HG03175 (cell line): ENCODE results near the gene MYDGF.
"Not testable (repeated sequence)": the region's sequence is repeated elsewhere in the genome, so short reads cannot be mapped to it uniquely, and the experiment has no call there.

Experiments
- ATAC-seq: cut with Tn5 transposase; IDR thresholded peaks from one replicate; pipeline ENCODE4 v1.9.1; 2021; ENCODE audit warnings: mild to moderate bottlenecking, moderate library complexity; ENCODE audit not compliant: unreplicated experiment

The MYDGF gene

DNA sequence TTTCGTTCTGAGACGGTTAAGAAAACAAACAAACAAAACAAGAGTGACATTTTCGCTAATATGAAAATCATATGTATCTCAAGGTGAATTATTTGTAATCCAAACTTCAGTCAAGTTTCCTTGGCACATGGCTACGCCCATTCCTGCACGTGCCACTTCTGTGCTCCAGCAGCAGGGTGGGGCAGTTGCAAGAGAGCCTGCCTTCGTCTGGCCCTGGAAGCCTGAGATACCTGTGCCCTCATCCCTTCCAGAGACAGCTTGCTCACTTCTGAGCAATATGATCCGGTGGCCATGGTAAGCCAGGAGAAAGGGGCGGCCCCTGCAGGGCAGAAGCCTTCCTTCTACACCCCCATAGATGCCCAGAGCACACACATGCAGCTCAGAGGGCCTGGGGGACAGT, 31.4 kb upstream of the MYDGF start:
- no peak for ATAC-seq

DNA sequence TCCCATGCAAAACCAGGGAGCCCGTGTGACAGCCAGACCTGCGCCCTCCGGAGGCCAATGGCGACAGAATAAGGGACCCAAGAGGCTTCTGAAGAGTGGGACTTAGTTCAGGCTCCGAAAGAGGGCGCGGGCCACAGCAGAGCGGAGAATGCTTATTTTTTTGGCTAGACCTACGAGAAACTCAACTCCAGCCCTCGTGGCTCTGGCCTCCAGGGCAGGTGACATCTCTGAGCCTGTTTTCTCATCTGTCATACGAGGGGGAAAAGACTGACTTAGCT, 30.5 kb upstream of the MYDGF start:
- no peak for ATAC-seq

DNA sequence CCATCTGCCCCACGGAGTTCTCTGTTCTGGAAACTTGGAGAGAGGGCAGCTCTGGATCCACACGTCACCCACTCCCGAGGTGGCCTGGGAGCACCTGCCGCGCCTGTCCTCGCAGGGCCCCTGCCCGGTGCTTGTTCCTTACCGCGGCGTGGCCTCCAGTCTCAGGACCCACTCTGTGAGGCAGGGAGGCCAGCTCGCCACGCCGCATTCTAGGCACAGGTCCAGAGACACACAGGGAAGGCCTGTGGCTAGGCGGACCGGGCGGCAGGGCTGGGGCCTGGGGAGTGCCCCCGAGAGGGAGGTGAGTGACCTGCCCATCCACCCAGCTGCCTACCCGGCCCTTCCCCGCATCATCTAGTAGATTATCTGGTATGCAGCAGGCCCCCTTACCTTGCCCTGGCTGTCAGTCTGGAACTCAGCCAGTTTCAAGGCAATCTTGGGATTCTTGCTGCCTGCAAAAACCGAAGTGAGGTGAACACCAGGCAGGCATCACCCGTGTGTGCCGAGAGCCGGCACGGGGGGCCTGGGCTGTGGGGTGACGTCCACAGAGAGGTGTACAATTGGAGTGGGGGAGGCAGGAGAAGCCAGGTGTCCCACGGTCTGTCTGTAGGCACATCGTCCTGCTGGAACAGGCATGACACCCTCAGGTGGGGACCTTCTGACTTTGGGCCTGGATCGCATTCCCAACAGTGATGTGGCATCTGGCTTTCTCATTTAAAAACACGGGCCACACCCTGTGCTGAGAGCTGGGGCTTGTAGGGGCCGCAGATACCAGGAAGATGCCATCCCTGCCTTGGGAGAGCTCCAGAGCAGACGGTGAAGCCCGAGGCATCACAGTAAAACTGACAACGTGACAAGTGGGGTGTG, 29.9 kb upstream of the MYDGF start:
- ATAC-seq: no peak

DNA sequence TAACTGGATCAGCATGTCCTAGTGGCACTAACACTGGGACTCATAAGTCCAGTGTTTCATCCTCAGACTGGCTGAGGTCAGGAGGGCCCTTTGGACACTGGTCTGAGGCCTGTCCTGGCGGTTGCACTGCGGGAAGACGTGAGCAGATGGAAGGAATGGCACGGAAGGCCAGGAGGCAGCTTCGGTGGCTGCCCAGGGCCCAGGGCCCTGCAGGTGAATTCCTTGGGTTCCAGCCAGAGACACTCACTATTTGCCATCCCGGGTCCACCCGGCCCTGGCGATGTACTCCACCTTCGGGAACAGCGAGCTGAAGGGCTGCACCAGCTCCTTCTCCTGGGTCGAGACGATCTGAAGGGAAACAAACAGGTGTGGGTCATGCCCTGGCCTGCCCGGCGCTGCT, 27.2 kb upstream of the MYDGF start:
- ATAC-seq: no peak

DNA sequence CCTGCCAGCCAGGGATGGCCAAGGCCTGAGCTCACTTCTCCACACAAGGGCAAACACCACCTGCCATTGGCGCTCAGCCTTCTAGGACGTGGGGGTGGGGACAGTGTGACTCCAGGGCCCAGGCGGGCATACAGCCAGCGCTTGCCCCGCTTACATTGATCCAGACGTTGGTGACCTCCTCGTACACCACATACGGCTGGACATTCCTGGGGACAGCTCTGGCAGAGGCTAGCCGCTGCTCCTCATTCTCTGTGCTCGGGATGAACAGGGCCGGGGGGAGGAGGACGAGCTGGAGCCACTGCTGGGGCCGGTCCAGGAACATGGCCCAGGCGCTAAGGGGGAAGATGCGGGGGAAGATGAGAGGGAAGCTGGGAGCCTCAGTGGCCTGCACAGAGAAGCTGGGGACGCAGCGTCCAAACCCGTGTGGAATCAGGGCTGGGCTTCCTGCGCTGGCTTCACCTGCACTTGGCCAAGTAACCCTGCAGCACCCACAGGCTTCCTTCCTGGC, 25.1 kb upstream of the MYDGF start:
- no peak for ATAC-seq

DNA sequence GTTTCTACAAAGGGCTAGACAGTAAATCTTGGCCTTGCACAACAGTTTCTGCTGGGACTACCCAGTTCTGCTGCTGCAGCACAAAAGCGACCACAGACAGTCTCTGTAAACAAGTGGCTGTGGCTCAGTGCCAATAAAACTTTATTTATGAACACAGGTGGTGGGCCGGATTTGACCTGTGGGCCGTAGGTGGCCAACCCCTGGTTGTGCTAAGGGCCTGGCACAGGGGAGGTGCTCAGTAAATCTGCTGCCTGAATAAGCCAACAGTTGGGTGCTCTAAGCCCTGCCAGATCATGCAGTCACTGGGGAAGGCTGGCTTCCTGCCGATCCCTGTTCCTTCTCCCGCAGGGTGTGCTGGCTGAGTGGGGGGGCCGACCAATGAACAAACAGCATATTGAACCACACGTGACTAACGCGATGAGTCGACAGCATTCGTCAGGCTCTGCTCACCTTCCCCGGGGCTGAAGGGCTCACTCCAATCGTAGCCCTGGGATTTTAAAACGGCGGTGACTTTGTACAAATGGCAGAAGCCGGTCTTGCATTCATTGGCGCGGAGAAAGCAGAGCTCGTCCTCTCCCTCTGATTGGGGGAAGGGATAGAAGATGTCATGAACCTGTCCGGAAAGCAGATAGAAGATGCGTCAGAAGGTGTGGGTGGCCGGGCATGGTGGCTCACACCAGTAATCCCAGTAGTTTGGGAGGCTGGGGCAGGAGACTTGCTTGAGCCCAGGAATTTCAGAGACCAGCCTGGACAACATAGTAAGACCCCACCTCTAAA, 24.3 kb upstream of the MYDGF start:
- ATAC-seq: no peak

DNA sequence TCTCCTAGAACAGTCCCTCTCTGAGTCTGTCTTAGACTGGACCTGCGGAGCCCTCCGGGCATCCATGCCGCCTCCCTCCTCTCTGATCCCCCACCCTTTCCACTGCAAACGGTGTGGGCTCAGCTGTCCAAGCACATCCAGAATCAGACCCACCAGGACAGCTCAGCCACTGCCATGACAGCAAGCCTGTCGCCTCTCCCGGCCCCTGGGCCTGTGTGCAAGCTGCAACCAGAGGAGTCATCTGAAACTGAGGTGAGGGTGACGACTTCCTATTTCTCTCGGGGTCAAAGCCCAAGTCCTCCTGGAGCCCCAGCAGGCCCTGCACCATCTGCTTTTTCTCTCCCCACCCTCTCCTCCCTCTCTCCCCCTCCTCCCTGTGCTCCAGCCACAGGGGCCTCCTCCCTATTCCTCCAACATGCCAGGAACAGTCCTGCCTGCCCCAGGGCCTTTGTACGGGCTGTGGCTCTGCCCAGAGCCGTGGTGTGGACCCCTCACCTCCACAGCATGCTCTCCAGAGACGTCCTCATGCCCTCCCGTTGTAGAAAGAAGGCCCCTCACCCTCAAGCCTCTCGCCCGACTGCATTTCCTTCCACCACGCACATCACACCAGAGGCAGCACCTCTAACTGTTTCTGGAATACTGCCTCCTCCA, 23.5 kb upstream of the MYDGF start:
- no peak for ATAC-seq

DNA sequence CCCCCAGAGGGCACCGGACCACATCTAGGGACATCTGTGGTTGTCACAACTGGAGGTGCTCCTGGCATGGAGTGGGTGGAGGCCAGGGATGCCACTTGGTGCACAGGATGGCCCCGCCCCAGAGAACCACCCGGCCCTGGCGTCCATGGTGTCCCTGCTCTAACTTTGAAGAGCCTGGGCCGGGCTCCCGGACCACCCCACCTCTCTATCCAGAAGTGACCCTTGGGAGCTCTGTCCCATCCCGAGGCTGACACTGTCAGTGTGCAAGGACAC, 22.9 kb upstream of the MYDGF start:
- ATAC-seq: no peak

DNA sequence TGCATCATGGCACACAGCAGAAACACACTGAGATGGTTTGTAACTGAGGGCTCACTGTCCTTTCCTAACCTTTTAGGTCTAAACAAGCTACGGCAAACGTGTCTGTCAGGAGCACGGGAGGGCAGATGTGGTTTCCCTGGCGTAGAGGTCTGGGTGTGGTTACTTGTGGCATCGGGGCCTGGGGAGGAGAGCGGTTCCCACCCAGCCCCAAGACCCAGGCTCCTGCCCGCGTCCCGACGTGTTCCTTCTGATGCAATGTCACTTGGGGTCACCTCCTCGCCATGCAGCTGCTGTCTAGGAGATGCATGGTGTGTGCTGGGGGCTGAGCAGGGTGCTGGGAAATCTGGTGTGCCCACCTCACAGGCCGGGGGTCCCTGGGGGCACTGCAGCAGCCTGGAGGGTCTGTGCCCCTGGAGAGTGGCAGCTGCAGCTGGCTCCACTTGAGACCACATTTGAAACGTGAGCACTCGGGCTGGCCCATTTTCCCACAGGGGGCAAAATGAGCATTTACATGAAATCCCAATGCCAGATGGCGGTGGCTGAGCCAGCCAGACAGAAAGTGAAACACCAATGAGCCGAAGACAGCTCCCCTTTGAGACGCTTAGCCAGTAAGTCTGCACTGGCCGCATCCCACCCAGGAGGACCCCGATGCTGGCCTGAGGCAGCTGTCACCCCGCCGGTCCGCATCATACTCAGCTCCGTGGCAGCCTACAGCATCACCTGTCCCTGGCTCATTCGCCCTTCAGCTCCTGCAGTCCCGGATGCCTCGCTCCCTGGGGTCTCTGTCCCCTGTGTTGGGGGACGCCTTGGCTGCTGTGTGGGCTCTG, 22.3 kb upstream of the MYDGF start:
- ATAC-seq: no peak

DNA sequence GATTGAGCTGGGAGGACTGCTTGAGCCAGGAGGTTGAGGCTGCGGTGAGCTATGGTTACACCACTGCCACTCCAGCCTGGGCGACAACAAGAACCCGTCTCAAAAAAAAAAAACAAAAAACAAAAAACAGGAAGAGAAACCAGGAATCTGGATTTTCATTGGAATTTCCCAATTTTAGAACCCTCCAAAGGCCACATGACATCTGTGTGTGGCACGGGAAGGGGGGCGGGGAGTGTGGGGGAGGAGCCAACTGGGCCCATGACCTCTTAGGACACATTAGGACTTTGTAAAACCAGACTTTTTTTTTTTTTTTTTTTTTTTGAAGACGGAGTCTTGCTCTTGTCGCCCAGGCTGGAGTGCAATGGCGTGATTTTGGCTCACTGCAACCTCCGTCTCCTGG, 21.2 kb upstream of the MYDGF start:
- no peak for ATAC-seq

DNA sequence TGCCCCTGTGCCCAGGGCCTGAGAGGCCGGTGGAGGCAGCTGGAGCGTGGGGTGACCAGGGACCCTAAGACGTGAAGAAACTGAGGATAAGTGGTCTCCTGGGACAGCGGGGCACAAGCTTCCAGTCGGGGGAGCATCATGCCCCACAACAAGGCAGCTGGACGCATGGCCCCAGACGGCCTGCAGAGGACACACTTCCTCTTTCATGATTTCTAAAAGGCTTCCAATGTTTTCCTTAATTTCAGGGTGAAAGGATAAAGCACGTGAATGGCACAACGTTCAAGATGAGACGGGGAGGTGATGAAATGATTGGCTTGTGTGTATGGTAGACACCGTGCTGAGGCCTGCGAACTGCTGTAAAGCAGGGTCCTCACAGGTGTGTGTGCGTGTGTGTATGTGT, 20.2 kb upstream of the MYDGF start:
- no peak for ATAC-seq

DNA sequence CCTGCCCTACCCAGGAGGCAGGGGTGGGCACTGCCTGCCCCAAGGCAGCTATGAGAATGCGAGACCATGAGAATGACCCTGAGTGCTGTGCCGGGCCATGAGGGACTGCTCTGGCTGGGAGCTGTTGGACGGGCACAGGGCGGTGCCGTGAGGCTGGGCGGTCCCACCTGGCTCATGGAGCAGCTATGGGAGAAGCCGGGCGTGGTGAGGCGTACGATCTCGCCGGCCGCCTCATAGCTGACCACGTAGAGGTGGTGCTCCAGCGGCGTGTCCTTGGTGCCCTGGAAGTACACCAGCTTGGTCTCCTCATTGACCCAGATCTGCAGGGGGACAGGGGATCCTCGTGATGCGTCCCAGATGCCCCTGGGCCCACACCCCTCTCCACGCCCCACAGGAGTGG, 19.3 kb upstream of the MYDGF start:
- no peak for ATAC-seq

DNA sequence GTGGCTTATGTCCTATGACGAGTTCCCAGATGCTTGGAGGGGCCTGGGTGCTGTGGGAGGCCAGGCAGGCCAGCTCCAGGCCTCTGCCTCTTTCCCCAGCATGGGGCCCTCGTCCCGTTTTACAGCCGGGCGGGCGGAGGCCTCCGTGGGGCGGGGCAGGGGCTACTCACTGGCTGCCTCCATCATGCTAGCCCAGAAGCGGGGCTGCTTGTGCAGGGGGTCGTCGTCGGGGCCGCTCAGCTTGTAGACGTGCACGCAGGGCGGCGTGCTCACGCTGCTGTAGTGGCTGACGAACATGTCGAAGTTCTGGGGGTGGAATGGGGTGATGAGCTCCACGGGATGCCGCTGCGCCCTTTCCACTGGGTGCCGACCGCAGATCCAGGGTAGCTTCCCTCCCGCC, 18.4 kb upstream of the MYDGF start:
- no peak for ATAC-seq

DNA sequence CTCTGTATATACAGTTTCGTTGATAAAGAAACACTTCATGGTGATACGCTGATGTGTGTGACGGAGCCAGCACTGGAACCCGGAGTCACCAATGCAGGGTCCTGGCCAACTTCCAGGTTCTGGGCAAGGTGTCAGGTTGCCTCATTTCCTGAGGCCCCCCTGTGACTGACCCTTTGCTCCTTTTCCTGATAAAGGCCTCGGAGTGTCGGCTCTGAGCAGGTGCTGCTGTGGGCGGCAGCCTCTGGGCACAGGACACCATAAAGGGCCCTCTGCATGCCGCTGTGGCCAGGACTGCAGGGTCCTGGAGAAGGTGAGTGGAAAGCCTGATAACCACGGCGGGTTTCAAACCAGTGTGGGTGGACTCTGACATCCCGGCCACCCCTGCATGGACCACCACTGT, 17.3 kb upstream of the MYDGF start:
- ATAC-seq: no peak

DNA sequence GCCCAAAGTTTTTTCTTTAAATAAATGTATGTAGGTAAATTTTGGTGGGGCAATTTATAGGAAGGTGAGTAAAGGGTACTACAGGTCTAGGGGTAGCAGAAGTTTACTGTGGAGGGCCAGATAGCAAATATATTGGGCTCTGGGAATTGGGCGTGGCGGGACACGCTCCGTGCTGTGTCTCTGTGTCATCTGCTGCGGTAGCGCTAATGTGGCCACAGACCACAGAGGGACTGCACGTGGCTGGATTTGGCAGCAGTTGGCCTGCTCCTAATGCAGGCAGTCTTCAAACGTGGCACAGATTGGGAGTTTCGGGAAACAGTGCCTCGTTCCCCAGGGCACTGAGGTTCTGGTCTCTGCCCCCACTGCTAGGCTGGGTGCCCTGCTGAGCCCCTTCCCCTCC, 16.6 kb upstream of the MYDGF start:
- no peak for ATAC-seq

DNA sequence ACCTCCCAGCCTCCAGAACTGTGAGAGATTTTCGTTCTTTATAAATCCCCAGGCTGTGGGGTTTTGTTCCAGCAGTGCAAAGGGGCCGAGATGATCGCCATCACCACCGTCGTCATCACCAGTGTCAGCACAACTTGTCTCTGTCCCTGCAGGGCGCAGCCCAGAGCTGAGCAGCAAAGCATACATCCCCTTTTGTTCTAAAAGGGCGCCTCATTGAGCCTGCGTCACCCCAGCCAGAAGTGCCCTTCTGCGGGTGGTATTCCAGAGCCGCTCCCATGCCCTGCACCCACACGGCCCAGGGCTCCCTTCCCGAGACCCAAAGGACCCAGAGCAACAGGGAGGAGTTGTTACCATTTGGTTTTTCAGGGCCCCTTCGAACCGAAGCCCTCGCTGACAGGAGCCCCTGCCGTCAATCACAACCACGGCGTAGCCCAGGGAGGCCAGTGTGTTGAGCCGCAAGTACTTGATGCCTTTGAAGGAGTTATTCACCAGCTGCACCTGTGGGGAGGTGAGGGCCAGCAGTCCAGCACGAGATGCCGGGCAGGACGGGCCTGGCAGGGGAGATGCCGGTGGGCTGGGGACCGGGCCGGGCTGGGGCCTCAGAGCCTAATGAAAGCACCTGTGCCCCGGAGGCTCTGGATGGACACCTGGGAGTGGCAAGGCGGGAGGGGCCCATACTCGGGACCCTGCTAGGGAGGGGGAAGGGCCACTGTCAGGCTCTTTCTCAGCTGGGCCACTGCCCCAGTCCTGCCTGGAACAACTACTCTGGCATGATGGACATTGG, 14.4 kb upstream of the MYDGF start:
- no peak for ATAC-seq

DNA sequence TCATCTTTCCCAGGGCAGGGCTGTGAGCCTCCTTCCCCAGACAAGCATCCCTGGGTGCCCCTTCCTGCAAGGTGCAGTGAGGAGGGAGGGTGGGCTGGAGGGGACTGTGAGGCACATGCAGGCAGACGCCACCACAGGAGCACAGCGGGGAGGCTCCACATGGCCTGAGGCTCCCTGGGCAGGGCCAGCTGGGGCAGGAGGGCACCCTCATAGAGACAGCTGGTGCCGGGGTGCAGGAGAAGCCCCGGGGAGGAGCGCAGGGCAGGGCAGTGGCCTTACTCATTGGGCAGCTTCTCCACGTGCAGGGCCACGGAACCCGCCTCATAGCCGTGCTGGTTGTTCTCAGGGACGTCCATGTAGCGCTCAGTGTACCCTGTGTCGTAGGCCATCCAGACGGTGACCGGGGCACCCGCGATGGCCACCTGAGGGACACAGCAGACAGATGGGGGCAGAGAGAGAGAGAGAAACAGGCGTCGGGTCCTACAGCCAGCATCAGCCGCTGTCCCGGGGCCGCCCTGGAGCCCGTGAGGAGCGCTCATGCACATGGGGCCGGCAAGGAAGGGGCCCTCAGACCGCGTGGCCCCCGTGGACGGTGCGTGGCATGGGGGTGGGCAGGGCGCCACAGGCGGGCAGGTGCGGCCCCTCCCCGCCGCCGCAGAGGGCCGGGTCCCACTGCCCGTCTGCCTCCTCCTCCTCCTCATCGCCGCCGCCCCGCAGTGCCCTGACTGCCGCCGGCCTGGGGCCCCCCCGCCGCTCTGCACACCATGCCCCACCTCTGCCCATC, 12.5 kb upstream of the MYDGF start:
- no peak for ATAC-seq

DNA sequence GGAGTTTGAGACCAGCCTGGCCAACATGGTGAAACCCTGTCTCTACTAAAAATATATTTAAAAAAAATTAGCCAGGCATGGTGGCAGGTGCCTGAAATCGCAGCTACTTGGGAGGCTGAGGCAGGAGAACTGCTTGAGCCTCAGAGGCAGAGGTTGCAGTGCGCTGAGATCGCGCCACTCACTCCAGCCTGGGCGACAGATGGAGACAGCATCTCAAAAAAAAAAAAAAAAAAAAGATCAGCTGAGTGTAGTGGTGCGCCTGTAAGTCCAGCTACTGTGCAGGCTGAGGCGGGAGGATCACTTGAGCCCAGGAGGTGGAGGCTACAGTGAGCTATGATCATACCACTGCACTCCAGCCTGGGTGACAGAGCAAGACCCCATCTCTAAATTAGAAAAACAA, 9.9 kb upstream of the MYDGF start:
- not testable (repeated sequence) for ATAC-seq

DNA sequence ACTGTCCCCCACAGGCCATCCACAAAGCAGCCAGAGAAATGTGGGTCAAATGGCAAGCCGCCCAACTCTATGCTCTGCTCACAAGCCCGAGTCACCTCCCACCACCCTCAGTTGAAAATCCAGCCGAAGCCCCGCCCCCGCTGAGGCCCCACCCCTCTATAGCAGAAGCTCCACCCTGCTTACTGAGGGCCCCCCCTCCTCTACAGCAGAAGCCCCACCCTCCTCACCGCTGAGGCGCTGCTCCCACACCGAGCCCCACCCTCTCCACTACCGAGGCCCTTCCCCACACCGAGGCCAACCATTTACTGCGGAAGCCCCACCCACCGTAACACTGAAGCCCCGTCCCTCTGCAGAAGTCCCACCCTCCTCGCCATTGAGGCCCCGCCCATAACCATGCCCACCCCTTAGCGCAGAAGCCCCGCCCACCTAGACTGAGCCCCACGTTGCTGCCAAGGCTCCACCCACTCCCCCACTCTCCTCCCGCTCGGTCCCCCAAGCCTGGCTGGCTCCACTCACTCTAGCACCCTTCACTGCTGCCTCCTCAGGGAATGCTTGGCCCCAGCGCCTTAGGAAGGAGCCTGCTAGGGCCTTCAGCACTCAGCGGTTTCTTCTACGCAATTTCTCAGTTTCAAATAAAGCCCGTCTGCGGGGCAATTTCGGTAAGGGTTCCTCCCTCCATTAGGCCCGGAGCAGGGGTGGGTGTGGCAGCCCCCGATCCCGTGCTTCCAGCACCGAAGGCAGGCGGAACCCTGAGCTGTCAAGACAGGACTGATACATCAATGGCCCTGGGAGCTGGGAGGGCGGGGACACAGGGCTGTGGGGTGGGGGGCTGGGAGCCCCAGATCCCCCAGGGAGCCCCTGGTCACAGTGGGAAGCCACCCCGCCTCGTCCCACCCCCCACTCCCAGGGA, 9.0 kb upstream of the MYDGF start:
- no peak for ATAC-seq
